HG03558 (cell line): ENCODE results near the gene FDX1.

Source experiments
- ATAC-seq: cut with Tn5 transposase; IDR thresholded peaks from one replicate; pipeline ENCODE4 v1.9.1; 2021; ENCODE audit warnings: moderate number of reproducible peaks; ENCODE audit not compliant: unreplicated experiment; ENCODE audit errors: extremely low read depth

Gene FDX1

DNA sequence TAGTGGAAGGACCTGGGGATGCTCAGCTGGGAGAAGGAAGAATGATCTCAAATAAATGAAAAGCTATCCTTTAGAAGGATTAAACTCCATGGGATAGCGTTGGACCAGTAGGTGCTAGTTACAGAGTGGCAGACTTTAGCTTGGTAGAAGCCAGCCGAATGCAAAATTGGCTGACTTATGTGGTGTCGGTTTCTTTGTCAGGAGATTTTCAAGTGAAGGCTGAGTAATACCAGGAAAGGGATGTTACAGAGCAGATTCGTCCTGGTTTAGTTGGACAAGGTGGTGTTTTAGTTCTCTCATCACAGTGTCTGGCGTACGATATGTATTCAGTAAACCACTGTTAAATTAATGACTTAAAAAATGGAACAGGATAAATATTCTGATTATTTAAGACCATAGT, 26.0 kb downstream of the FDX1 start:
- no peak for ATAC-seq

GRCh38 chr11:110463153-110463552, 33.4 kb downstream of the FDX1 start:
- ATAC-seq: no peak

- no peak for ATAC-seq
These were observed 35.5 kb downstream of the FDX1 start for GRCh38 chr11:110465231-110465630.

- no peak for ATAC-seq
These were observed 37.8 kb downstream of the FDX1 start for GRCh38 chr11:110467556-110467955.

DNA sequence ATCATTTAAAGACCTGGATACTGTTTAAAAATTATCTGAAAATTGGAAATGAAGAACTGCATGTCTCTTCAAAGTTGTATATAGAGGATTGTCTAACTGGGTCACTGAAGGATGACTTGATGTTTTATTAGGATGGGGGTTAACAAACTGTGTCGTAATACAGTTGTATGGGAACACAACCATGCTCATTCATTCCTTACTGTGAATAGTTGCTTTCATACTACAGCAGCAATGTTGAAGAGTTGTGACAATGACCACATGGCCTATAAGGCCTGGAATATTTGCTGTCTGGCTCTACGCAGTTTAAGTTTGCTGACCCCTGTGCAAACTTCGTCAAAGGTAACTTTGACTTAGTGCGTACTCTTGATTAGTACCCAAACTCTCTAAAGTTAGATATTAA, 38.4 kb downstream of the FDX1 start:
- no peak for ATAC-seq

DNA sequence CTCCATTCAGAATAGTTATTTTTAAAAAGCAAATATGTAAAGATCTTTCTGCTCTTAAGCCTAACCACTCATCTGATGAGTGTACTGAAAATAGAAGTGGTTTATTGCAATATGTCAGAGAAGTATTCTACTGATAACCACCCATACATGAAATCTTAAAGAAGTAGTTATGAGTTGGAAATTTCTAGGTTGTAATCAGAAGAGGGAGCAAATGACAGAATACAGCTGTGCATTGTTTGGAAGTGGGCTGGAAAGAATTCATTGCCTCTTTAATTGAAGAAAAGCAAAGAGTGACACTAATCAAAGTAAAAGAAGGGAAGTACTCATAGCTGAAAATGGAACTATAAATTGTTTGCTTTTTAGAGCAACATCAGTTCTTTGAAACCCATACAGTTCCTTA, 39.4 kb downstream of the FDX1 start:
- ATAC-seq: no peak

- ATAC-seq: no peak
These were observed 41.0 kb downstream of the FDX1 start for GRCh38 chr11:110470716-110471115.

GRCh38 chr11:110471371-110471770, 41.6 kb downstream of the FDX1 start:
- ATAC-seq: no peak

- ATAC-seq: no peak
These were observed 43.1 kb downstream of the FDX1 start for GRCh38 chr11:110472858-110473257.

DNA sequence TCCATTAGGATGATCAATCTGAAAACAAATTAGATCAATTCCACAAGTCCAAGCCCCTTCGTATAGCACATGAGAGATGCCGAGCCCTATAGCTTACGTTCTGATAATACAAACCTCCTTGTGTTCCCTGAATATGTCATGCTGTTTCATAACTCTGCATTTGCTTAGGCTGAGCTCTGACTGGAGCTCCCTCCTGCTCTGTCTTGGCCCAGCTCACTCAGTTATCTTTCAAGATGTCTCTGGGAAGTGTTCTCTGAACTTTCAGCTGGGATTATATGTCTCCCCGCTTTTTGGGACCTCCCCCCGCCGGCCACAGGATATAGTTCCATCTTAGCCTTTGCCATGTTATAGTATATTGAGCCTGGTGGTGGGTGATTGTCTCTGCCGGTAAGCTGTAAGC, 44.0 kb downstream of the FDX1 start:
- ATAC-seq: no peak

DNA sequence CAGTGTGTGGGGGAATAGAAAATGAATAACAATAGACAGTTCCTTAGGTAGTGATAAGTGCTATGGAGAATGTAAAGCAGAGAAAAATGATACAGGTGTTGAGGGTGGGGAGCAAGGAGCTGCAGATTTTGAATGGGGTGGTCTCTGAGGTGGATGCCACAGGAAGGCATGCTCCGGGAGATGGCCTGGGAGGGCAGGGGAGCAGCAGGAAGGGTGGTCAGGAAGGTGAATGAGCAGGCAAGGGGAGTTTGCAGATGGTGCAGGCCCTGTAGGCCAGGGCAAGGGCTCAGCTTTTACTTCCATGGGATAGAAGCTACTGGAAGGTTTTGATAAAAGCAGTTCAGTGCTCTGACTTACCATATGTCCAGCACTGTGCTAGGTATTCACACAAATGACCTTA, 44.8 kb downstream of the FDX1 start:
- no peak for ATAC-seq

DNA sequence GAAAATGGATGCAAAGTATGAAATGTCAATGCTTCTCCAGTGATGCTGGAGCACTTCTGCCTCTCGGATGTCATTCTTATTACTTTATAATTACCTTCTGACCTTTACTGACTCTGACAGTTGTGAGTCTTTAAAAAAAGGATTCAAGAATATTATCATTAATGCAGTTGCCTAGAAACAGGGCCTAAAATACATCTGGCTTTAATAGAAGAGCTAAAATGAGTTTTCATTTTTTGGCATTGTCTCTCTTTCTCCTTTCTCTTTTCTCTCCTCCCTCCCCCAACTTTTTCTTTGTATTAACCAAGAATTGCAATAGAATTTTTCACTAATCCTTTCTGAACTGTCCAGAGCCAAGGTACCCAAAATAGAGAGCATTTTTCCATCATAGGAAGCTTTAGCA, 45.9 kb downstream of the FDX1 start:
- ATAC-seq: no peak

DNA sequence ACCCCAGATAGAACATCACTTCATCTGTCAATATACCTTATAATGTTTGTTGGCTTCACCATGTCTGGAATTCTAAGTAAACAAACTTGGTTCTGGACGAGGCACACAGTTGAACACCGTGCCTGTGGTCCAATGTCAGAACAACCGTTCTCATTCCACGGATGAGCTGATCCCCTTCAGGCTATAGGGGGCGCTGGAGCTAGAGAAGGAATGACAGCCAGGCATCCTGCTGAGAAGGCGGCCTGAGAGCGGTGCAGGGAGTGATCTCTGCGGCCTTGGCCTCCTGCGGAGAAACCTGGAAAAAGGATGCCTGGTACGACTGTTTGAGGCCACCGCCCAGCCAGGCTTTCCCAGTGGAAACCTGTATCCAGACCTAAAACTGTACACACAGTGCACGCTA, 48.7 kb downstream of the FDX1 start:
- no peak for ATAC-seq

GRCh38 chr11:110479108-110480101, 49.7 kb downstream of the FDX1 start:
- no peak for ATAC-seq

GRCh38 chr11:110481523-110481922, 51.8 kb downstream of the FDX1 start:
- no peak for ATAC-seq

- no peak for ATAC-seq
These were observed 56.4 kb downstream of the FDX1 start for GRCh38 chr11:110486156-110486555.

- no peak for ATAC-seq
These were observed 58.7 kb downstream of the FDX1 start for GRCh38 chr11:110488446-110488845.

GRCh38 chr11:110490886-110491285, 61.1 kb downstream of the FDX1 start:
- ATAC-seq: no peak

DNA sequence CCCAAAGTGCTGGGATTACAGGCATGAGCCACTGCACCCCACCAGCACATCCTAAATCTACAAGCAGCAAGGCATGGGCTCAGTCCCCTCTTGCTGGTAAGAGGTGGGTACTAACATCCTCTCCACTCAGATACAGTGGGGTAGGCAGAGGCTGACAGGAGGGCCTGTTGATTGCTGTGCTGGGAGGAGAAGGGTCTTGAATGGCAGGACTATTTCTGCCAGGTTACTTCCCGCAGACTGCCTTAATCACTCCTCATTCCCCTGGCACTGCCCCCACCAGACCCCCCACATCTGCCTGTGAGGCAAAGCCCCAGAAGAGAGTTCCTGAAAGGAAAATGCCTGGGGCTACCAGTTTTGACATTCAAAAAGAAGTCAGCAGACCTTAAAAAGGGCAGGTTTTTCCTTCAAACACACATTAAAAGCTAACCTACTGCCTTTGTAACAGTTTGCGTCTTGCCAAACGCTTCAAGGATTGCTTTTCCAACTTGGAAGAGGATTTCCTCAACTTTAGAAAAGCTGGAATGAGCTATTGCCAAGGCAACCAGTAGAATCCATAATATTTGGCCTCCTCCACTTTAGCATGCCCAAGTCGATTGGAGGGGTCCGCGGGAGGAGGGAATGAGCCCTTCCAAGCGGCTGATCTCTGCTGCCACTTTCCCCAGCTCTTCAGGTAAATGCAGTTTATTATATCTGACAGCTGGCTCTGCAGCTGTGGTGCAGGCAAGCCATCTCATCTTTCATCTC, 62.0 kb downstream of the FDX1 start:
- ATAC-seq: no peak

DNA sequence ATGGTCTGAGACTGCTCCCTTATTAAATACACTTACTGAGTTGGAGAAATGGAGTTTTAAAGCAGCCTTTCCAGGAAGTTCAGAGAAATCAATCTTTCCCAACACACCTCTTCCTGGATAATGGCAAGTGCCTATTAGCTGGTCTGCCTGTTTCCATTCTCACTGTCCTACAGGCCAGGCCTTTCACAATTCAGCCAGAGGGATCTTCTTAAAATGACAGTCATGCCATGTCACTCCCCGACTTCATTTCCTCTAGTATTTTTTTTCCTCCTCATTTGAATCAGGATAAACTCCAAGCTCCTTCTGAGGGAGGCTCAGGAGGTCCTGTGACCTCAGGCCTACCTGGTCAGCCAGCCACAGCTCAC, 62.6 kb downstream of the FDX1 start:
- ATAC-seq: no peak

- no peak for ATAC-seq
These were observed 63.6 kb downstream of the FDX1 start for GRCh38 chr11:110493346-110493745.
